GM23248 (cell line): ENCODE data around the gene LDHB. TPM values are rescaled to one million over a fixed set of nuclear protein-coding genes. Genes with fewer than 3 reads are reported as not detected.
"Not testable (repeated sequence)": the region's sequence is repeated elsewhere in the genome, so short reads cannot be mapped to it uniquely, and the experiment has no call there.

Source experiments
- DNase-seq: peaks from one replicate; pipeline ENCODE4 v3.0.0-alpha.2; 2015
- H2AFZ ChIP-seq: fragments of 200-600 bp; sonication (generic); 2 replicates; pipeline ENCODE4 v1.6.1; 2016; ENCODE audit warnings: antibody characterized with exemption
- H3F3A ChIP-seq: fragments of 200-600 bp; sonication (generic); 2 replicates; pipeline ENCODE4 v1.6.1; 2016; ENCODE audit warnings: mild to moderate bottlenecking, antibody characterized with exemption, mixed run types; ENCODE audit not compliant: insufficient read depth
- H3K27ac ChIP-seq: fragments of 200-600 bp; sonication (generic); 2 replicates; pipeline ENCODE4 v1.5.1; 2016; ENCODE audit warnings: mild to moderate bottlenecking
- H3K27me3 ChIP-seq: fragments of 200-600 bp; sonication (generic); replicated peaks from 2 replicates; pipeline ENCODE4 v1.6.1; 2016; ENCODE audit warnings: mild to moderate bottlenecking; ENCODE audit not compliant: insufficient read depth
- H3K36me3 ChIP-seq: fragments of 200-600 bp; sonication (generic); 2 replicates; pipeline ENCODE4 v1.6.1; 2016; ENCODE audit warnings: low read depth, mild to moderate bottlenecking
- H3K4me1 ChIP-seq: fragments of 200-600 bp; sonication (generic); 2 replicates; pipeline ENCODE4 v1.6.1; 2016; ENCODE audit warnings: mild to moderate bottlenecking; ENCODE audit not compliant: insufficient read depth
- H3K4me2 ChIP-seq: fragments of 200-600 bp; sonication (generic); one replicate; pipeline ENCODE4 v1.6.1; 2016; ENCODE audit warnings: mild to moderate bottlenecking; ENCODE audit not compliant: unreplicated experiment
- H3K4me3 ChIP-seq: fragments of 200-600 bp; sonication (generic); 2 replicates; pipeline ENCODE4 v1.5.1; 2016; ENCODE audit warnings: mild to moderate bottlenecking
- H3K79me2 ChIP-seq: fragments of 200-600 bp; sonication (generic); 2 replicates; pipeline ENCODE4 v1.6.1; 2016; ENCODE audit warnings: mild to moderate bottlenecking; ENCODE audit not compliant: insufficient read depth
- H3K9ac ChIP-seq: fragments of 200-600 bp; sonication (generic); 2 replicates; pipeline ENCODE4 v1.6.1; 2016; ENCODE audit warnings: mild to moderate bottlenecking
- H3K9me2 ChIP-seq: fragments of 200-600 bp; sonication (generic); 2 replicates; pipeline ENCODE4 v1.6.1; 2016; ENCODE audit warnings: mixed run types, mild to moderate bottlenecking, moderate library complexity; ENCODE audit not compliant: insufficient read depth
- H3K9me3 ChIP-seq: fragments of 200-600 bp; sonication (generic); one replicate; pipeline ENCODE4 v1.6.1; 2017; ENCODE audit warnings: low read depth
- H4K20me1 ChIP-seq: fragments of 200-600 bp; sonication (generic); 2 replicates; pipeline ENCODE4 v1.6.0; 2016; ENCODE audit not compliant: insufficient read depth
- EZH2 ChIP-seq: fragments of 200-600 bp; sonication (generic); IDR thresholded peaks from 2 replicates; pipeline ENCODE4 v1.6.1; 2018; ENCODE audit warnings: antibody characterized with exemption, mild to moderate bottlenecking; ENCODE audit not compliant: insufficient read depth, poor library complexity, severe bottlenecking
- EZH2phosphoT487 ChIP-seq: fragments of 200-600 bp; sonication (generic); IDR thresholded peaks from 2 replicates; pipeline ENCODE4 v1.6.1; 2018; ENCODE audit warnings: antibody characterized with exemption, moderate library complexity, mild to moderate bottlenecking, low read depth; ENCODE audit not compliant: insufficient read depth
- WGBS, 2 experiments: methylation state at CpG; one replicate each; pipeline ENCODE4 v1.1.6; 2015 to 2017; ENCODE audit warnings: low lambda C conversion rate in 2 of 2, low coverage in 1 of 2; ENCODE audit errors: missing lambda C conversion rate in 2 of 2; 5-methylcytosine and 5-hydroxymethylcytosine counted together
- in situ Hi-C: fragments of 300-500 bp; cut with MboI; formaldehyde crosslinking; loops from 2 replicates; pipeline ENCODE4 v1.15.0; 2020
- polyA plus RNA-seq: library from polyadenylated mRNA; unstranded; fragments of >200 nt; fragmentation: Nextera tagmentation; extraction: Ambion mirVana; gene quantifications from 2 replicates; pipeline ENCODE4 v1.2.1, GENCODE V29; 2016
- total RNA-seq: library from RNA; depleted of rRNA; stranded (reverse); fragments of >200 nt; shearing (Covaris generic); gene quantifications from 2 replicates; pipeline ENCODE4 v1.2.3, GENCODE V29; 2014

LDHB gene
- total and polyA plus RNA-seq, 2 experiments from 2014 or later, result 464 to 497 TPM

DNA sequence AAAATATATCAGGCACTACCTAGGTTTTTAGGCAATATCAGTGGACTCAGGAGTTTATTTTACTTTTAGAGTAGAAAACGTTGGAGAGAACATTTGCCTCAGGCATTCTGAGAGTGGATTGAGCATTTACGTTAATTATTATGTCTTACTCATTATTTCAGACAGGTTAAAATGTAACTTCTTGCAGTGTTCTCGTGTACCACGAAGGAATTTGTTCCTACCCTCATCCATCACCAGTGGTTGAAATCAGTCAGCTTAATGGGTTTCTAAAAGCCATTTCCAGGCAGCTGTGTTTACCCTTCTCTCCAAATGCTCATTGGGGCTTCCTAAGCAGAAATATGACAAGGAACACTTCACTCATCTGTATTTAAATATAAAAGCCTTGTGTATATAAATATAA lies 9.1 kb upstream of the LDHB start:
- H3K36me3 ChIP-seq, result no peaks in the 10 kb centered on the region
- H3K27me3 ChIP-seq, result peaks cover 5% of the 10 kb centered on the region; the same call in 1 of the 2 replicates
- H3K4me2 ChIP-seq, result no peak overlapping the region
- in situ Hi-C loops, result no loop called here
- no peaks in the 10 kb centered on the region for H4K20me1 ChIP-seq
- H3F3A ChIP-seq, result no peaks in the 10 kb centered on the region
- no peak for TF ChIP-seq EZH2phosphoT487
- no peaks in the 10 kb centered on the region for H3K9me3 ChIP-seq
- no peak overlapping the region for H3K27ac ChIP-seq
- no peaks in the 10 kb centered on the region for H3K4me1 ChIP-seq
- H3K9ac ChIP-seq, result no peak overlapping the region
- no peak overlapping the region for H3K4me3 ChIP-seq
- no peak overlapping the region for H2AFZ ChIP-seq
- DNase-seq, result no peak
- H3K79me2 ChIP-seq, result no peaks in the 10 kb centered on the region
- WGBS, 2 experiments, result 37 to 44% methylated on average over 4 of the region's 4 CpGs
- no peaks in the 10 kb centered on the region for H3K9me2 ChIP-seq

DNA sequence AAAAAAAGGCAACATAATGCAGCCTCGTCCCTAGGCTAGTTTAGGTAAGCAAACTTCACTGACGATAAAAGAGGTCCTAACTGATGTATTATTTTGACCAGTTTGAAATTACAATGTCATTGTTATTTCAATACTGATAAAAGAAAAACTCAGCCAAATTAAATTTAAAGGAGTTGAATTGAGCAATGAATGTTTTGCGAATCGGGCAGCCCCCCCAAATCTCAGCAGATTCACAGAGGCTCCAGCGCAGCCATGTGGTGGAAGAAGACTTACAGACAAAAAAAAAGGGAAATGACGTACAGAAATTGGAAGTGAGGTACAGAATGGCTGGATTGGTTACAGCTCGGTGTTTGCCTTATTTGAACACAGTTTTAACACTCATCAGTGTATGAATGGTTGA lies 8.2 kb upstream of the LDHB start:
- WGBS, 2 experiments, result 70 to 73% methylated on average over 7 of the region's 7 CpGs
- in situ Hi-C loops, result no loop called here
- H3K4me3 ChIP-seq, result no peak overlapping the region
- no peak overlapping the region for H2AFZ ChIP-seq
- H3K4me1 ChIP-seq, result no peaks in the 10 kb centered on the region
- H3K36me3 ChIP-seq, result no peaks in the 10 kb centered on the region
- H3K27ac ChIP-seq, result no peak overlapping the region
- H3K9me3 ChIP-seq, result no peaks in the 10 kb centered on the region
- no peaks in the 10 kb centered on the region for H3K27me3 ChIP-seq
- no peaks in the 10 kb centered on the region for H3K79me2 ChIP-seq
- H3K4me2 ChIP-seq, result no peak overlapping the region
- no peak for TF ChIP-seq EZH2
- no peak for DNase-seq
- no peaks in the 10 kb centered on the region for H4K20me1 ChIP-seq
- no peaks in the 10 kb centered on the region for H3F3A ChIP-seq
- no peak overlapping the region for H3K9ac ChIP-seq
- no peaks in the 10 kb centered on the region for H3K9me2 ChIP-seq

DNA sequence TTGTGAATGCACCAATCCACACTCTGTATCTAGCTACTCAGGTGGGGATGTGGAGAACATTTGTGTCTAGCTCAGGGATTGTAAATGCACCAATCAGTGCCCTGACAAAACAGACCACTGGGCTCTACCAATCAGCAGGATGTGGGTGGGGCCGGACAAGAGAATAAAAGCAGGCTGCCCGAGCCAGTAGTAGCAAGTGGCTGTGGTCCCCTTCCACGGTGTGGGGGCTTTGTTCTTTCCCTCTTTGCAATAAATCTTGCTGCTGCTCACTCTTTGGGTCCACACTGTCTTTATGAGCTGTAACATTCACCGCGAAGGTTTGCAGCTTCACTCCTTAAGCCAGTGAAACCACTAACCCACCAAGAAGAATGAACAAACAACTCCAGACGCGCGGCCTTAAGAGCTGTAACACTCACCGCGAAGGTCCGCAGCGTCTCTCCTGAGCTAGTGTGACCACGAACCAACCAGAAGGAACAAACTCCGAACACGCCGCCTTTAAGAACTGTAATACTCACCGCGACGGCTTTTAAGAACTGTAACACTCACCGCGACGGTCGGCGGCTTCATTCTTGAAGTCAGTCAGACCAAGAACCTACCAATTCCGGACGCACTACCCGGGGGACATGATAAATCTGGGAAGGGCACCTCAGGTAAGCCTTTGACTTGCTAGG lies 4.6 kb upstream of the LDHB start:
- in situ Hi-C loops, result no loop called here
- Histone ChIP-seq H2AFZ (no peak overlapping the region), H3K79me2 (peaks cover 3% of the 10 kb centered on the region; the same call in 1 of the 2 replicates), H3K9ac (no peak overlapping the region), H4K20me1 (no peaks in the 10 kb centered on the region), H3K27me3 (no peaks in the 10 kb centered on the region; the same call in 1 of the 2 replicates), H3K36me3 (no peaks in the 10 kb centered on the region), H3K9me2 (no peaks in the 10 kb centered on the region), H3F3A (no peaks in the 10 kb centered on the region), H3K4me2 (no peak overlapping the region), H3K4me1 (no peaks in the 10 kb centered on the region), H3K27ac (no peak overlapping the region), H3K4me3 (no peak overlapping the region), H3K9me3 (no peaks in the 10 kb centered on the region)
- WGBS, 2 experiments, result 85 to 89% methylated on average over 26 to 27 of the region's 27 CpGs
- DNase-seq, result no peak
- TF ChIP-seq EZH2 (no peak), EZH2phosphoT487 (no peak)

DNA sequence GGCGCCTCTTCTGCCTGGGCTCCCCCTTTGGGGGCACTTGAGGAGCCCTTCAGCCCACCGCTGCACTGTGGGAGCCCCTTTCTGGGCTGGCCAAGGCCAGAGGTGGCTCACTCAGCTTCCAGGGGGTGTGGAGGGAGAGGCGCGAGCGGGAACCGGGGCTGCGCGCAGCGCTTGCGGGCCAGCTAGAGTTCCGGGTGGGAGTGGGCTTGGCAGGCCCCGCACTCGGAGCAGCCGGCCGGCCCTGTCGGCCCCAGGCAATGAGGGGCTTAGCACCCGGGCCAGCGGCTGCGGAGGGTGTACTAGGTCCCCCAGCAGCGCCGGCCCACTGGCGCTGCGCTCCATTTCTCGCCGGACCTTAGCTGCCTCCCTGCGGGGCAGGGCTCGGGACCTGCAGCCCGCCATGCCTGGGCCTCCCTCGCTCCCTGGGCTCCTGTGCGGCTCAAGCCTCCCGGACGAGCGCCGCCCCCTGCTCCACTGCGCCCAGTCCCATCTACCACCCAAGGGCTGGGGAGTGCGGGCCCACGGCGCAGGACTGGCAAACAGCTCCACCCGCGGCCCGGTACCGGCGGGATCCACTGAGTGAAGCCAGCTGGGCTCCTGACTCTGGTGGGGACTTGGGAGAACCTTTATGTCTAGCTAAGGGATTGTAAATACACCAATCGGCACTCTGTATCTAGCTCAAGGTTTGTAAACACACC lies 3.9 kb upstream of the LDHB start:
- H4K20me1 ChIP-seq, DNase-seq, H3K9me3 ChIP-seq, H3K36me3 ChIP-seq, H3K27ac ChIP-seq, H3F3A ChIP-seq, in situ Hi-C loops, H3K9ac ChIP-seq, H3K9me2 ChIP-seq, H3K4me2 ChIP-seq, H2AFZ ChIP-seq, H3K27me3 ChIP-seq, H3K4me1 ChIP-seq, H3K4me3 ChIP-seq: not testable (repeated sequence)
- WGBS, 2 experiments, result 87 to 93% methylated on average over 21 to 38 of the region's 44 CpGs
- H3K79me2 ChIP-seq, result peaks cover 10% of the 10 kb centered on the region

- Histone ChIP-seq H3K79me2 (peaks cover 32% of the 10 kb centered on the region), H3K27me3 (no peaks in the 10 kb centered on the region; the same call in 1 of the 2 replicates), H4K20me1 (no peaks in the 10 kb centered on the region), H3K4me1 (peaks cover 12% of the 10 kb centered on the region; the same call in 1 of the 2 replicates), H3K4me3 (no peak overlapping the region), H3K9me3 (no peaks in the 10 kb centered on the region), H3K36me3 (peaks cover 6% of the 10 kb centered on the region), H3K27ac (no peak overlapping the region), H3F3A (no peaks in the 10 kb centered on the region), H3K4me2 (no peak overlapping the region), H2AFZ (no peak overlapping the region), H3K9me2 (no peaks in the 10 kb centered on the region), H3K9ac (no peak overlapping the region)
- in situ Hi-C loops, result no loop called here
- TF ChIP-seq EZH2 (no peak), EZH2phosphoT487 (no peak)
- no peak for DNase-seq
- WGBS, 2 experiments, result 53 to 65% methylated on average over 1 of the region's 1 CpG
Measured at GRCh38 chr12:21659383-21659782, 1.7 kb upstream of the LDHB start.
